ENCODE measurements around the gene POLR2J. TPM values are rescaled to one million over a fixed set of nuclear protein-coding genes. Genes with fewer than 3 reads are reported as not detected.
A peak's percentile ranks its signal among the peaks of the same experiment; 100 is the strongest.
"Not testable (repeated sequence)": the region's sequence is repeated elsewhere in the genome, so short reads cannot be mapped to it uniquely, and the experiment has no call there.

POLR2J gene
- total RNA-seq = 49.0 TPM
- long read RNA-seq, transcript POLR2J-201 (4 exons, 932 nt) = major isoform, 56 of 61 reads
- long read RNA-seq, partial matches to known transcripts = 1 of 61 reads
- long read RNA-seq, other reads (novel, unspliced or antisense) = 4 of 61 reads

DNA sequence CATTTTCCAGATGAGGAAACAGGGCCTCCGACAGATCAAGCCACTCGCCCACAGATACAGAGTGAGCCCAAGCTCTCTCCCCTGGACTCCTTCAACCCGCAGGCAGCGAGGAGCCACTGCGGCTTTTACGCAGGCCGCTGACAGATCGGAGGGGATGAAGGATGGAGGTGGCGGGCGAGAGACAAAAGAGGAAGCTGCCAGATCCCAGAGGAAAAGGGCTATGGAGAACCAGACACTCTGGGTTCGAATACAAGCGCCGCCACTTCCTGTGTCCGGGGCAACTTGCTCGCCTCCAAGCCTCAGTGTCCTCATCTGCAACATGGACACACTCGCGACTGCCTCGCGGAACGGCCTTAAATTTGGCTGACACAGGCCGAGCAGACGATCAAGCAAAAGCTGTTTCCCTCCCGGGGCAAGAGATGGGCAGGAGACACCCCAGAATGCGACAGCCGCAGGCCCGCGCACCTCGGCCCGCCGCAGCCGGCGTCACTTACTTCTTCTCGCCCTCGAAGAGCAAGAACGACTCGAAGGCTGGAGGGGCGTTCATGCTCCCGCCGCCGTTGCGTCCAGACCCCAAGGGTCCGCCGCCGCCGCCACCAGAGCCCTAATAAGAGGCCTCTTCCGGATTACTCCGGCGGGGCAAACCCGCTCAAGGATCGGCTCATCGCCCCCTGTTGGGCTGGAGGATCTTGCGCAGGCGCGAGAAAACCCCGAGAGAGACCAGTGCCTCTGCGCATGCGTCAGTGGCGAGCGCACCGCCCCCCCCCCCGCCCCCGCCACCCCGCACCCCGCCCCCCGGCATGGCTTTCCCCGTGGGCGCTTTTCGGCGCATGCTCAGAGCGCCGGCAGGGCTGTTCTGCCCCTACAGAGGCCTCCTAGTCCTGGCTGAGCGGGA is at the start of gene POLR2J:
TSS of gene POLR2J (minus strand) at position 609 of the 895 bp plus-strand sequence. CDS start at position 547, 62 bp downstream.
- intact Hi-C loops (cut with DNase I) = not testable (repeated sequence)
- DNase-seq (ENCODE audit: missing footprints) = peak; percentile 95
- ATAC-seq = peak; percentile 95

DNA sequence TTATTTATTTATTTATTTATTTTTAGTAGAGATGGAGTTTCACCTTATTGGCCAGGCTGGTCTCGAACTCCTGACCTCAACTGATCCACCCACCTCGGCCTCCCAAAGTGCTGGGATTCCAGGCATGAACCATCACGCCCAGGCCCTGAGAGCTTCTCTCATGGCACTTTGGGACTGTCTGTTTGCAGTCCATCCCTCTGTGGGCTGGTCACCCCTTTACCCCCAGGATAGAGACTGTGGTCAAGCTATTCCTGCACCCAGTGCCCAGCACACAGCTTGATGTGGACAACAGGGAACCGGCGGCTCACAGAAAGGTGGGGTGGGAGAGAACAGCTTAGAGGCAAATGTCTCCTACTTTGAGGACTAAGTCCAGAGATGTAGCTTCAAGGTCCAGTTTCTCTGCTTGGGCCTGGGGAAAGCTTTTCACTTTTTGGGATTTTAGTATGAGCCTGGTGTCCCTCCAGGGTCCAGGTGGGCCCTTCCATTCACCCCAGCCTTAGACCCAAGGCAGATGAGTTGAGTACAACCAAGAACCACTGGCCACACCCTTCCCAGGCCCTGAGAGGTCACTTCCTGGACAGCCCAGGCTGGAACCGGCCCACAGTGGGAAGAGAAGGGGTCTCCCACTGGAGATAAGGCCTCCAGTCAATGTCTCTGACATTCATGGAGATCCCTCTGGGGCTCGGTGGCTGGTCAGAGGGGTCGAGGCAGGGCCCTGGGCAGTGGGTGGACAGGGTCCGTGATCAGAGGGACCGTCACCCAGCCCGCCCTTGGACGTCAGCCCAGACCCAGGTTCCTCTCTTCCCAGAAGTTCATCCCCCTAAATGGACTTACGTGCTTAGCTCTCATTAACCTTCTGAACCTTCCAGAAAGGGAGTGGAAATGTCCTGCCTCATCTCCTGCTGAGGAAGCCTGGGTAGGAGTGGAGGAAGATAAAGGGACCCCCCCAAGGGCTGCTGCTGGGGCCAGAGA is 49.4 kb upstream of the POLR2J start:
- peak; percentile 11 for ATAC-seq
- intact Hi-C loops (cut with DNase I); DNase-seq (ENCODE audit: missing footprints): not testable (repeated sequence)

DNA sequence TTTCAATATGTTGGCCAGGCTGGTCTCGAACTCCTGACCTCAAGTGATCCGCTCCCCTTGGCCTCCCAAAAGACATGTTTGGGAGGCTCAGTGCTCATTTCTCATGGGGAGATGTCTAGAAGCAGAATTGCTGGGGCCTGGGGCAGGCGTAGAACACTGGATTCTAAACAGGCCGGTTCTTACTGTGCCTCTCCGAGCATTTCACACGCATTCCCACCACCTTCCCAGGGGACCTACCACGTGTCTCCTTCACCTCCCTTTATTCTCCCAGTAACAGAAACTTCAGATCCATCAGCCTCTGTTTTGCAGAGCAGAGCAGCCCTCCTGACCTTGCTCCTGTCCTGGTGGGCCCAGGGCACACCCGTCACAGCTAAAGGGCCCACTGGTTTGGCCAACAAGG is 48.5 kb upstream of the POLR2J start:
- ATAC-seq; DNase-seq (ENCODE audit: missing footprints): not testable (repeated sequence)

DNA sequence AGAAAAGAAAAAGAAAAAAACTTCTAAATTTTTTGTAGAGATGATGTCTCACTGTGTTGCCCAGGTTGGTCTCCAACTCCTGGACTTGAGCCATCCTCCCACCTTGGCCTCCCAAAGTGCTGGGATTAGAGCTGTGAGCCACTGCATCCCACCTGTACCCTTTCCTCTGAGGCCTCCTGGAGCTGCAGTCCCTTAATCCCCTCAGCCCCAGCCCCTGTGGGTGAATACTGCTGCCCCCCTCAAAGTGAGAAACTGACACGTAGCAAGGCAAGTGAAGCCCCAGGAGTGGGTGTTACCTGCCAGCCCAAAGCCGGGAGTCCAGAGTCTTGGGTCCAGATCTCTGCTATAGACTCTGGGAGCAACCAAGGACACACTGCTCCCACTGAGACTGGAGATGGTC is 46.1 kb upstream of the POLR2J start:
- DNase-seq (ENCODE audit: missing footprints) = peak; percentile 61
- peak; percentile 19 for ATAC-seq
- intact Hi-C loops (cut with DNase I) = not testable (repeated sequence)

More for the DNA sequence above, 48.5 kb upstream of the POLR2J start:
- intact Hi-C loops (cut with DNase I) = not testable (repeated sequence)

DNA sequence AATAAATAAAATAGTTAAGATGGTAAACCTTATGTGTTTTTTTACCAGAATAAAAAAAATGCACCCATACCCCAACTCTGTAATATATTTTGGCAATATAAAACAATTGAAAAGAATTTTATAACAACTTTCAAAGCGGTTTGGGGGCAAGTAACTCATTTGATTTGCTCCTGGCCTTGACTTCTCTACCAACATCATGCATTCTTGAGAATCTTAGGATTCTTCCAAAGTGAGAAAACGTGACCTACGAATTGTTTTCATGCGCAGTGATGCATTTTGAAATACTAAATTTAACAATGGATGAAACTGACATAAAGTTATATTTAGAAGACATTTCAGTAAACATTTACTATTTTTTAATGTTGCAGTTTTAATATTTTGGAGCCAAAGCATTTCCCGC is 42.1 kb upstream of the POLR2J start:
- intact Hi-C loops (cut with DNase I); DNase-seq (ENCODE audit: missing footprints); ATAC-seq: not testable (repeated sequence)

DNA sequence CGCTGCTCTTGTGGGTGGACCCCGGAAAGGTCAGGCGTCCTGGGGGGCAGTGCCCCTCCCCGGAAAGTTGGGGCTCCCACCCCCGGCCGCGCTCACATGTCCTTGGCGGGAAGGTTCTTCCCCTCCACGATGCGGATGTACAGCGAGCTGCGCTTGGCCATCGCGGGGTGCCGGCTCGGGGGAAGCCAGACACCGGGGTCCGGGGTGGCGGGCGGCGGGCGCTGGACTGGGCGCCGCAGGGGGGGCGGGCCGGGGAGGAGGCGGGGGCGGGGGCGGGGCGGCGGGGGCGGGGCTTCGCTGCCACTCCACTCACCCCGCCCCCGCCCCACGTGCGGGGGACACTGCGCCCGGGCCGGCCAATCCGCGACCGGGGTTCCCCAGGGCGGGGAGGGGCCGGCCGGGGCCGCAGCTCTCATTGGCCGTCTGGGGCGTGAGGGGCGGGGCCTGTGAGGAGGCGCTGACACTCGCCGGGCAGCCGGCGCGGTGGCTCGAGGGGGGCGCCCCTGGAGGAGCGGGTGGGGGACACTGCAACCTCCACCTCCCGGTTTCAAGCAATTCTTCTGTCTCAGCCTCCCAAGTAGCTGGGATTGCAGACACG is 38.9 kb upstream of the POLR2J start, which contains the start of gene RASA4B:
TSS of gene RASA4B (minus strand) at position 228 of the 598 bp plus-strand sequence. CDS start at position 161, 67 bp downstream.
- ATAC-seq = peak; percentile 97
- DNase-seq (ENCODE audit: missing footprints) = peak; percentile 61

DNA sequence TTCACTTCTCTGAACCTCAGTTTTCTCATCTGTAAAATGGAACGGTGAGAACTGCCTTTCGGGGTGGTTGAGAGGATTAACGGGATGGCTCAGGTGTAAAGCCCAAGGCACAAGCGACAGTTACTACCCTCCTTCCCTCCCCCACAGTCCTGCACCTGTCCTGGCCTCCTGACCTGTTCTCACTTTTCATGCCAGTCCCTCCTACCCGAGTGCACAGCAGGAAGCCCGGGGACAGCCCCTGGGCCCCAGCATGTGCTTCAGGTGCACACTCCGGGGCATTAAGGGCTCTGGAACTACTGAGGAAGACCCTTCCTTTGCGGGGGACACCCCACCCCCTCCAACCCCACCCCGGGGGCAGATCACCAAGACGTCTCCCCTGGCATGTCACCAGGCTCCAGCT is 38.2 kb upstream of the POLR2J start:
- intact Hi-C loops (cut with DNase I); ATAC-seq; DNase-seq (ENCODE audit: missing footprints): not testable (repeated sequence)

More for the DNA sequence above, 38.9 kb upstream of the POLR2J start, which contains the start of gene RASA4B:
- intact Hi-C loops (cut with DNase I) = not testable (repeated sequence)

DNA sequence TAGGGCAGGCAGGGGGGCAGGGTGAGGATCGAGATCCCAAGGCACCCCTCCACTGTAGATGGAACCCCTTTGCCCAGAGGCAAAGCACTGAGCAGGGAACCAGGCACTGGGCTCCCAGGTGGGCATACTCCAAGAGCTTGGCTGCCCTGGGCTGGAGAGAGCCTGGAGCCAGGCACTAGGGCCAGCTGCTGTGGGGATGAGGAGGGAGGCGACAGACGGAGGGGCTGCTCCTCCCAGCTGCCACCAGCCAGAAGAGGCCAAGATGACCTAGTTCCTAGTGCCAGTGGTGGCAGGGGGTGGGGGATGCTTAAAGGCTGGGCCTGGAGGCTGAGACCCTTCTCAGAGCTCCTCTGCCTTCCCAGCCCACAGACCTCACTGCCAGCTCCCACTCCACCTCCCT is 37.2 kb upstream of the POLR2J start:
- ATAC-seq; DNase-seq (ENCODE audit: missing footprints); intact Hi-C loops (cut with DNase I): not testable (repeated sequence)

DNA sequence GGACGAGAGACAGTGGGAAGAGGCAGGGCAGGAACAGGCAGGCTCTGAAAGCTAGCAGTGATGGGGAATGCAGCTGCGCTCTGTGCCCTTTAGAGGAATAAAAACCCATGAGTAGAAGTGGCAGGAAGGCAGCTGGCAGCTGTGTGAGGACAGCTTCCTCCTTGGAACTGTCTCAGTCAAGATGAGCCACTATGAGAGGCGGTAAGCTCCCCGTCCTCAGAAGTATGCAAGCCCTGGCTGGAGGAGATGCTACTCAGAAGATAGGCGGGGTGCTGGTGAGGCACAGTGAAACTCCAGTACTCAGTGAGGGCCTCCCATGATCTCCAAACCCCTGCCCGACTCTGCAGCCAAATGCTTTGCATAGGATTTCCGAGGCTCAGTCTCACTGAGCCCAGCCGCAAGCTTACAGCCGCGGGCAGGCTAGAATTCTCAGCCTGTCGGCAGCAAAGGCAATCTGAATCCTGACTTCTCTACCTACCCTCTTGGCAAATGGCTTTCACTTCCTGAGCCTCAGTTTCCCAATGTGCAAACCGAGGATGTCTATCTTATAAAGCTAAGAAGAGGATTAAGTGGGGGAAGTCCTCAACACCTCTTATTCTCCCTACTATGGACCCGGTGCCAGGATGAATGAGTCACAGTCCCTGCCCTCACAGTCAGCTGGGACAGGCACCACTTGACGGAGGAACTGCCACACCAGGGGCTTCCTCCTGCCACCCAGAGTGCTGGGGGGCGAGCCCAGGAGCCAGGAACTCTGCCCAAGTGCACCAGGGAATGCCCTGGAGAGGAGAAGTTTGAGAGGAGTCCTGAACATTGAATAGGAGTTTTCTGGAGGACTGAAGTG is 36.4 kb upstream of the POLR2J start:
- intact Hi-C loops (cut with DNase I); DNase-seq (ENCODE audit: missing footprints); ATAC-seq: not testable (repeated sequence)

DNA sequence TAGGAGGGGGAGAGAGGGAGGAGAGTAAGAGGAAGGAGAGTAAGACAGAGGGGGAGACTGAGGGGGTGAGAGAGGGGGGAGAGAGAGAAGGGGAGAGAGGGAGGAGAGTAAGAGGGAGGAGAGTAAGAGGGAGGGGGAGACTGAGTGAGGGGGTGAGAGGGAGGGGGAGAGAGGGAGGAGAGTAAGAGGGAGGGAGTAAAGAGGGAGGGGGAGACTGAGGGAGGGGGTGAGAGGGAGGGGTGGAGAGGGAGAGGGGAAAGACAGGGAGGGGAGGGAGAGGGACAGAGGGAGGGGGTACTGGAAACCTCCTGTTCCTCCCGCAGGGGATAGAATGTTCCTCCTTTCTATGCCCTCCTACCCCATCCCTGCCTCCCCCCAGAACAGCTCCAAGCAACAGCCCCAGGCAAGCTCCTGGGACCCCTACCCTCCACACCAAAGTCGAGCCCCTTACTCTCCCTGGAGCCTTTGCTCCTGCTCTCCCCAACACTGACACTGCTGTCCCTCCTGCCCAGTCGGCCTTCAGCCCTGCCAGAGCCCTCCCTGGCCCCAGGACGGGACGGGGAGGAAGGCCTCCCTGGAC is 34.0 kb upstream of the POLR2J start:
- ATAC-seq (peak; percentile 15), DNase-seq (ENCODE audit: missing footprints) (peak; percentile 66)
- intact Hi-C loops (cut with DNase I) = not testable (repeated sequence)

DNA sequence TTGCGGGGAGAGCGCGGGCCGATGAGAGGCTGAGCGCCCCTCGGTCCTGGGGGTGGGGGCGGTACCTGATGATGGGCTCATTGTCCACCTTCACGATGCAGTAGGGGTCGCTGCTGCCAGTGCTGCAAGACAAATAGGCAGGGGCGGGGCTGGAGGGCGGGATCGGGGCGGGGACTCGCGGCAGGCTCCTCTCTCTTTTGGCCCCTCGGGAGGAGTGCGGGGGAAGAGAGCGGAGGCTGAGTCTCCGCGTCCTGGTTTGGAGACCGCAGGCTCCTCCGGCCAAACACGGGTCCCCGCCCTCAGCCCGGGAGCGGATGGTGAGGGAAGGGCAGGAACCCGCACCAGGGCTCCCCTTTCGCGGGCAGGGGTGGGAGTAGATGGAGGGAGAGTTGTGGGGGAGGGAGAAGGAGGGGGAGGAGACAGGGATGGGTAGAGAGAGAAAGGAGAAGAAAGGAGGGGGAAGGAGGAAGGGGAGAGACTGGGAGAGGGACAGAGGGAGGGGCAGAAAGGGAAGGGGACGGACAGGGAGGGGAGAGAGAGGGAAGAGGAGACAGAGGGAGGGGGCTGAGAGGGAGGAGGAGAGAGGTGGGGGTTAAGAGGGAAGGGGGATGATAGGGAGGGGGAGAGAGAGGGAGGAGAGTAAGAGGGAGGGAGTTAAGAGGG is 33.3 kb upstream of the POLR2J start:
- intact Hi-C loops (cut with DNase I); DNase-seq (ENCODE audit: missing footprints): not testable (repeated sequence)
- peak; percentile 79 for ATAC-seq

DNA sequence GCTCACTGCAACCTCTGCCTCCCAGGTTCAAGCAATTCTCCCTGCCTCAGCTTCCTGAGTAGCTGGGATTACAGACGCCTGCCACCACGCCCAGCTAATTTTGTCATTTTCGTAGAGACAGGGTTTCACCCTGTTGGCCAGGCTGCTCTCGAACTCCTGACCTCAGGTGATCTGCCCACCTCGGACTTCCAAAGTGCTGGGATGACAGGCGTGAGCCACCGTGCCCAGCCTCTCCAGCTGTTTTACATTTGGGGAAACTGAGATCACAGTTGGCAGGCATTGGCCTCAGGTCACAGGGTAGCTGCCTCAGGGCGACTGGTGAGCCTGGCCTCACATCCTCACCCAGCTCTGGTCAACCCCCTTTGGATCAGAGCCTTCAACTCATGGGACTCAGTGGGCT is 31.9 kb upstream of the POLR2J start:
- DNase-seq (ENCODE audit: missing footprints); intact Hi-C loops (cut with DNase I); ATAC-seq: not testable (repeated sequence)

DNA sequence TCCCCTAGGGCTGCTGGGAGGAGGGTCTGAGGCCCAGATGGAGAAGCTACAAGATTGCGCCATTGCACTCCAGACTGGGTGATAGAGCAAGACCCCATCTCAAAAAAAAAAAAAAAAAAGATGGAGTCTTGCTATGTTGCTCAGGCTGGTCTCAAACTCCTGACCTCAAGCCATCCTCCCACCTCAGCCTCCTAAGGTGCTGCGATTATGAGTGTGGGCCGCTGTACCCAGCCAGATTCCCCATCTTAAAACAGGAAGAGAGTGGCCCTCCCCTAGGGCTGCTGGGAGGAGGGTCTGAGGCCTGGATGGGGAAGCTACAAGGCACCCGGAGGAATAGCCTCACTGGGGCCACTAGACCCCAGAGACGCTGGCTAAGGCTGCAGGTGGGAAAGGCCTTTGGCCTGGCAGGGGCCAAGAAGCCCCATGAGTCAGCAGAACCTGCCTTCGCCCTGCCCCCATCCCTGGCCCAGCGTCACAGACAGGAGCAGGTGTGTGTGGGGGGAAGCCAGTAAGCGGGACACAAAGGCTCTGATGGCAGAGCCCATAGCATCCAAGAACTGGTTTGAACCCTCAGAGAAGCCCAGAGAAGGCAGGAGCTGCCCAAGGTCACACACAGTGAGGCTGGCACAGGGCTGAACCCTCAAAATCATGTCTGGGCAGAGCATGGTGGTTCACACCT is 28.8 kb upstream of the POLR2J start:
- peak; percentile 45 for DNase-seq (ENCODE audit: missing footprints)
- ATAC-seq; intact Hi-C loops (cut with DNase I): not testable (repeated sequence)

DNA sequence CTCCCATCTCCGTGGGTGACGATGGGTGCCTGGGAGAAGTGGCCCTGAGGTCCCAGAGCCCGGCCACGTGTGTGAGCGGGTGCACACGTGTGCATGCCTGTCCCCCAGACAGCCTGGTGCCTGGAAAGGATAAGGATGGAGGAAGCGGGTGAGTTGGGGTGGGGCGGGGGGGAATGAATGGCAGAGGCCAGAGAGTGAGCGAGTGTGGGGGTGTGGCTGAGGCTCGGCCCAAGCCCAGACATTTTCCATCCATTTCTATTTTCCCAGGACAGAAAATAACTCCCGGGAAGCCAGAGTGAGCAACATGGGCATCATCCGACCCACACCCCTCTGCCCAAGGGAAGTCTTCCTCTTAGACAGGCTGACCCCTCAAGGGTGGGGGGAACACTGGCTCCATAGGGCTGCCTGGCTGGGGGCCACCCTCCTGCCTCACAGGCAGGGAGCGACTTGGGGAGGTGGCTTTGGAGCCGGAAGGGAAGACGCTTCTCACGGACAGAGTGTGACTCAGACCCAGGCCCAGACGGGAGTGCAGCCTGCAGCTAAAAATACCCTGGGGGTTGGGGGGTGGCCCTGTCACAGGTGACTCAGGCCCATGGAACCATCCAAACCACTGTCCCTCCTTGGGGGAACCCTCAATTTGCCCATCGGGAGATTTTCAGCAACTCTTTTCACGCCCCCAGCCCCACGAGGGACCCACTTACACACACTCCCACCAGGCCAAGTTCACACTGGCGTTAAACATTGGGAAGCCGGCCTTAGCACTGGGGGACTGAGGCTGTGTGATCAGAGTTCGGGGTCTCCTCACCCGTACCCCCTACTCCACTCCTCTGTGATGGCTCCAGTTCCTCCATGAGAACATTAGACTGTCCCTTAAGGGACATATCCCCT is 26.8 kb upstream of the POLR2J start:
- intact Hi-C loops (cut with DNase I) = not testable (repeated sequence)
- peak; percentile 1 for ATAC-seq
- DNase-seq (ENCODE audit: missing footprints) = peak; percentile 56

DNA sequence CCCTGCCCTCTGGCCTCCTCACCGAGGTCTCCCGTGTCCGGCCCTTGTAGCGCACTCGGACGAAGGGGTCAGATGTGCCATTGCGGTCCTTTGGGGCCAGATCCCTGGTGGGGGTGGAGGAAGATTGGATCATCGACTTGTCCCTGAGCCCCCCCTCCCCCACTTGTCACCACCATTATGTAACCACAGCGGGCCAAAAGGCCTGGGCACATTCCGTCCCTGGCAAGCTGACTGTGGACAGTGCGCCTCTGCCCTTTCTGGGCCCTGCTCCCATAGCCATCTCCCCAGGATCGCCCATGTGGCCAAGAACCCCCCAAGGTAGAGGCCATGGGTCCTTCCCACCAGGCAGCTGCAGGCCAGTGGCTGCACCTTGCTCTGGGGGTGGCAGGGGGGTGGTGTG is 24.4 kb upstream of the POLR2J start:
- ATAC-seq; intact Hi-C loops (cut with DNase I); DNase-seq (ENCODE audit: missing footprints): not testable (repeated sequence)
